Measurements from ENCODE around the gene GGN.

Gene GGN

GRCh38 chr19:38387550-38388348 lies at the start of gene GGN:
Gene GGN (minus strand): TSS chr19:38388034. CDS start chr19:38387261, 773 bp downstream.
- H3K4me3 ChIP-seq (ENCODE audit: low read depth, low read length) = peak within 1 kb of the TSS; percentile 68
- TF ChIP-seq, protein P1, sequence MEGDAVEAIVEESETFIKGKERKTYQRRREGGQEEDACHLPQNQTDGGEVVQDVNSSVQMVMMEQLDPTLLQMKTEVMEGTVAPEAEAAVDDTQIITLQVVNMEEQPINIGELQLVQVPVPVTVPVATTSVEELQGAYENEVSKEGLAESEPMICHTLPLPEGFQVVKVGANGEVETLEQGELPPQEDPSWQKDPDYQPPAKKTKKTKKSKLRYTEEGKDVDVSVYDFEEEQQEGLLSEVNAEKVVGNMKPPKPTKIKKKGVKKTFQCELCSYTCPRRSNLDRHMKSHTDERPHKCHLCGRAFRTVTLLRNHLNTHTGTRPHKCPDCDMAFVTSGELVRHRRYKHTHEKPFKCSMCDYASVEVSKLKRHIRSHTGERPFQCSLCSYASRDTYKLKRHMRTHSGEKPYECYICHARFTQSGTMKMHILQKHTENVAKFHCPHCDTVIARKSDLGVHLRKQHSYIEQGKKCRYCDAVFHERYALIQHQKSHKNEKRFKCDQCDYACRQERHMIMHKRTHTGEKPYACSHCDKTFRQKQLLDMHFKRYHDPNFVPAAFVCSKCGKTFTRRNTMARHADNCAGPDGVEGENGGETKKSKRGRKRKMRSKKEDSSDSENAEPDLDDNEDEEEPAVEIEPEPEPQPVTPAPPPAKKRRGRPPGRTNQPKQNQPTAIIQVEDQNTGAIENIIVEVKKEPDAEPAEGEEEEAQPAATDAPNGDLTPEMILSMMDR (conservative IDR thresholded peaks at IDR 0.05; ENCODE audit: low read depth, low read length) = no peak
- peak; percentile 91 for DNase-seq (ENCODE audit: low read depth)

- TF ChIP-seq, protein P1 (conservative IDR thresholded peaks at IDR 0.05; ENCODE audit: low read depth, low read length) = no peak
- no peak for DNase-seq (ENCODE audit: low read depth)
- no peak overlapping the region for H3K4me3 ChIP-seq (ENCODE audit: low read depth, low read length)
Observed at GRCh38 chr19:38437295-38437694, 49.5 kb upstream of the GGN start.

- DNase-seq (ENCODE audit: low read depth) = no peak
- TF ChIP-seq, protein P1 (conservative IDR thresholded peaks at IDR 0.05; ENCODE audit: low read depth, low read length) = no peak
- H3K4me3 ChIP-seq (ENCODE audit: low read depth, low read length) = no peak overlapping the region
Observed at GRCh38 chr19:38434549-38435051, 46.8 kb upstream of the GGN start.

DNA sequence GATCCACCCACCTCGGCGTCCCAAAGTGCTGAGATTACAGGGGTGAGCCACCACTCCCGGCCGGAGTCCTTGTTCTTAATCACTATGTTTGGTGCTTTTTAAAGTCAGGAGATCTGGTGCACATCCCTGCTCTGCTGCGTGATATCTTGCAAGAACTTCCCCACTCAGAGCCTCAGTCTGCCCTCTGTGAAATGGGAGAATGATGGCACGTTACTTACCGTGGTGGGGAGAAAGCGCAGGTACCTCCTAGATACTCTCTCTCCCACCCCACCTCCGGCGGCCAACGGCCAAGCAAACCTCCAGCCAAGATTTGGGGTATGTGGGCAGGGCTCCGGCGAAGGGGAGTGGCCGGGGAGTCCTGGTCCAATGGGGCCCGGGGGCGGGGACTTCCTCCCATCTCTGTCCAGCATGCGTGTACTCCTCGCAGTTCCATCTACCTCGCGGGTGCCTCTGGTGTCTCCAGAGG lies 45.5 kb upstream of the GGN start, which contains the start of gene RYR1:
TSS of gene RYR1 (plus strand) at position 424 of the 466 bp plus-strand sequence. CDS start 139 bp downstream, outside the sequence.
- TF ChIP-seq, protein P1 (conservative IDR thresholded peaks at IDR 0.05; ENCODE audit: low read depth, low read length) = no peak
- DNase-seq (ENCODE audit: low read depth) = peak; percentile 10
- no peak within 1 kb of the TSS for H3K4me3 ChIP-seq (ENCODE audit: low read depth, low read length)

- TF ChIP-seq, protein P1 (conservative IDR thresholded peaks at IDR 0.05; ENCODE audit: low read depth, low read length) = no peak
- no peak overlapping the region for H3K4me3 ChIP-seq (ENCODE audit: low read depth, low read length)
- no peak for DNase-seq (ENCODE audit: low read depth)
Observed at GRCh38 chr19:38430931-38431330, 43.1 kb upstream of the GGN start.

GRCh38 chr19:38429811-38430156 lies 42.0 kb upstream of the GGN start:
- no peak for DNase-seq (ENCODE audit: low read depth)
- no peak overlapping the region for H3K4me3 ChIP-seq (ENCODE audit: low read depth, low read length)
- TF ChIP-seq, protein P1 (conservative IDR thresholded peaks at IDR 0.05; ENCODE audit: low read depth, low read length) = no peak

Data from choroid plexus epithelial cell (primary cell).